ENCODE data around the gene DGKD.
A peak's percentile ranks its signal among the peaks of the same experiment; 100 is the strongest.

Gene DGKD

GRCh38 chr2:233442028-233442310, 87.7 kb downstream of the DGKD start:
- no peak overlapping the region for H3K27ac ChIP-seq (replicated peaks)
- TF ChIP-seq CTCF (IDR thresholded peaks at IDR 0.05; ENCODE audit: insufficient read depth, low read length) (no peak), POLR2AphosphoS5 (IDR thresholded peaks at IDR 0.05; ENCODE audit: low read depth) (no peak), SPI1 (IDR thresholded peaks at IDR 0.05; ENCODE audit: borderline replicate concordance, low read depth) (no peak), REST (IDR thresholded peaks at IDR 0.05; ENCODE audit: insufficient replicate concordance, low read depth) (no peak)
- H3K4me3 ChIP-seq (replicated peaks; ENCODE audit: insufficient read depth, low read length): no peak overlapping the region
- no peaks in the 10 kb centered on the region for H3K27me3 ChIP-seq (ENCODE audit: insufficient read depth, poor library complexity, severe bottlenecking)
- no peak for DNase-seq (ENCODE audit: low read depth in 1 of 2, low spot score in 1 of 2)

- TF ChIP-seq SPI1 (IDR thresholded peaks at IDR 0.05; ENCODE audit: borderline replicate concordance, low read depth): no peak
- TF ChIP-seq CTCF (IDR thresholded peaks at IDR 0.05; ENCODE audit: insufficient read depth, low read length): peak; percentile 67
- H3K27me3 ChIP-seq (ENCODE audit: insufficient read depth, poor library complexity, severe bottlenecking): no peaks in the 10 kb centered on the region
- peak; percentile 31 to 72 for DNase-seq (ENCODE audit: low read depth in 1 of 2, low spot score in 1 of 2)
- no peak overlapping the region for H3K27ac ChIP-seq (replicated peaks)
- no peak overlapping the region for H3K4me3 ChIP-seq (replicated peaks; ENCODE audit: insufficient read depth, low read length)
These were observed 89.4 kb downstream of the DGKD start for GRCh38 chr2:233443511-233444183.

- no peak for DNase-seq (ENCODE audit: low read depth in 1 of 2, low spot score in 1 of 2)
- H3K27me3 ChIP-seq (ENCODE audit: insufficient read depth, poor library complexity, severe bottlenecking): no peaks in the 10 kb centered on the region
- TF ChIP-seq REST (IDR thresholded peaks at IDR 0.05; ENCODE audit: insufficient replicate concordance, low read depth): no peak
- TF ChIP-seq GABPA (IDR thresholded peaks at IDR 0.05; ENCODE audit: low read depth): no peak
- no peak for TF ChIP-seq POLR2AphosphoS5 (IDR thresholded peaks at IDR 0.05; ENCODE audit: low read depth)
- TF ChIP-seq CTCF (IDR thresholded peaks at IDR 0.05; ENCODE audit: insufficient read depth, low read length): no peak
- no peak for TF ChIP-seq SPI1 (IDR thresholded peaks at IDR 0.05; ENCODE audit: borderline replicate concordance, low read depth)
- H3K4me3 ChIP-seq (replicated peaks; ENCODE audit: insufficient read depth, low read length): no peak overlapping the region
- H3K27ac ChIP-seq (replicated peaks): no peak overlapping the region
These were observed 90.2 kb downstream of the DGKD start for GRCh38 chr2:233444501-233444900.

- no peak overlapping the region for H3K27ac ChIP-seq (replicated peaks)
- H3K4me3 ChIP-seq (replicated peaks; ENCODE audit: insufficient read depth, low read length): no peak overlapping the region
- no peaks in the 10 kb centered on the region for H3K27me3 ChIP-seq (ENCODE audit: insufficient read depth, poor library complexity, severe bottlenecking)
- no peak for DNase-seq (ENCODE audit: low read depth in 1 of 2, low spot score in 1 of 2)
- TF ChIP-seq SPI1 (IDR thresholded peaks at IDR 0.05; ENCODE audit: borderline replicate concordance, low read depth) (no peak), REST (IDR thresholded peaks at IDR 0.05; ENCODE audit: insufficient replicate concordance, low read depth) (no peak), POLR2AphosphoS5 (IDR thresholded peaks at IDR 0.05; ENCODE audit: low read depth) (no peak), GABPA (IDR thresholded peaks at IDR 0.05; ENCODE audit: low read depth) (no peak), CTCF (IDR thresholded peaks at IDR 0.05; ENCODE audit: insufficient read depth, low read length) (no peak)
These were observed 91.0 kb downstream of the DGKD start for GRCh38 chr2:233445152-233445830.
